Measurements from ENCODE around the gene BAZ2A.

GRCh38 chr12:56631790-56632700, 1.9 kb upstream of the BAZ2A start:
- TF ChIP-seq CTCF (IDR thresholded peaks at IDR 0.05): no peak
- no peak for TF ChIP-seq POLR2A (IDR thresholded peaks at IDR 0.05)
- no peak for TF ChIP-seq POLR2AphosphoS5 (IDR thresholded peaks at IDR 0.05)
